ENCODE measurements around the gene LRIT2. TPM values are rescaled to one million over a fixed set of nuclear protein-coding genes. Genes with fewer than 3 reads are reported as not detected.

Gene LRIT2
- total RNA-seq, 1 donor from 2014 or later: not detected

GRCh38 chr10:84201244-84201606, 24.1 kb downstream of the LRIT2 start:
- Mint-ChIP-seq H3K36me3 (ENCODE audit: low read depth) (no peaks in the 10 kb centered on the region), H3K9me3 (no peaks in the 10 kb centered on the region), H3K27me3 (ENCODE audit: low read depth) (peaks cover 2% of the 10 kb centered on the region), H3K4me1 (no peaks in the 10 kb centered on the region), H3K27ac (ENCODE audit: unreplicated experiment) (no peak overlapping the region), H3K4me3 (no peak overlapping the region)
- DNase-seq (ENCODE audit: low read depth, low spot score): no peak
- TF ChIP-seq CTCF (conservative IDR thresholded peaks at IDR 0.05): no peak

- H3K4me3 Mint-ChIP-seq: no peak overlapping the region
- no peak for TF ChIP-seq CTCF (conservative IDR thresholded peaks at IDR 0.05)
- H3K36me3 Mint-ChIP-seq (ENCODE audit: low read depth): no peaks in the 10 kb centered on the region
- H3K27ac Mint-ChIP-seq (ENCODE audit: unreplicated experiment): no peak overlapping the region
- DNase-seq (ENCODE audit: low read depth, low spot score): no peak
- H3K9me3 Mint-ChIP-seq: no peaks in the 10 kb centered on the region
- peaks cover 2% of the 10 kb centered on the region for H3K27me3 Mint-ChIP-seq (ENCODE audit: low read depth)
- H3K4me1 Mint-ChIP-seq: no peaks in the 10 kb centered on the region
Measured at GRCh38 chr10:84200537-84201243, 24.7 kb downstream of the LRIT2 start.

GRCh38 chr10:84198206-84198915, 27.0 kb downstream of the LRIT2 start:
- Mint-ChIP-seq H3K4me3 (peak overlapping the region; percentile 12), H3K36me3 (ENCODE audit: low read depth) (no peaks in the 10 kb centered on the region), H3K27ac (ENCODE audit: unreplicated experiment) (no peak overlapping the region), H3K27me3 (ENCODE audit: low read depth) (peaks cover 12% of the 10 kb centered on the region), H3K4me1 (no peaks in the 10 kb centered on the region), H3K9me3 (no peaks in the 10 kb centered on the region)
- no peak for DNase-seq (ENCODE audit: low read depth, low spot score)
- TF ChIP-seq CTCF (conservative IDR thresholded peaks at IDR 0.05): no peak

- H3K4me3 Mint-ChIP-seq: no peak overlapping the region
- no peak for TF ChIP-seq CTCF (conservative IDR thresholded peaks at IDR 0.05)
- H3K9me3 Mint-ChIP-seq: no peaks in the 10 kb centered on the region
- no peak for DNase-seq (ENCODE audit: low read depth, low spot score)
- H3K27ac Mint-ChIP-seq (ENCODE audit: unreplicated experiment): no peak overlapping the region
- H3K4me1 Mint-ChIP-seq: no peaks in the 10 kb centered on the region
- H3K36me3 Mint-ChIP-seq (ENCODE audit: low read depth): no peaks in the 10 kb centered on the region
- H3K27me3 Mint-ChIP-seq (ENCODE audit: low read depth): peaks cover 14% of the 10 kb centered on the region
Measured at GRCh38 chr10:84197643-84198042, 27.7 kb downstream of the LRIT2 start.

DNA sequence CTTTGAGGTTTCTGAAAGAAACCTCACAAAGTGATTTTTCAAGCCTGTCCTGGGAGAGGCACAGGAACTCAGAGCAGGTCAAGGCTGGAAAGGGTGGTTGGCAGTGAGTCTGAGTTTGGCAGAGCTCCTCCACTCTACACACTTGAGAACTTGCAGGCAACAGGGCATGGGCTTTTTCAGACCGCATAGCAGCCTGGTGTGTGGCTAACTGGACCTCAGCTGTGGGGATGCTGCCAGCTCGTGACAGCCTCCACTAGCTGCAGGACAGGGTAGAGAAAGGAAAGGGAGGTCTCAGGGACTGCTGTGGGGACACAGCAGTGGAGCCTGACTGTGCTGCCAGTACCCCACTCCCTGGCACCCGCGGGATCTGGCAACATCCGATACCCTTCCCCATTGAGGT, 28.4 kb downstream of the LRIT2 start:
- no peak for DNase-seq (ENCODE audit: low read depth, low spot score)
- no peak for TF ChIP-seq CTCF (conservative IDR thresholded peaks at IDR 0.05)
- H3K36me3 Mint-ChIP-seq (ENCODE audit: low read depth): no peaks in the 10 kb centered on the region
- no peak overlapping the region for H3K4me3 Mint-ChIP-seq
- no peak overlapping the region for H3K27ac Mint-ChIP-seq (ENCODE audit: unreplicated experiment)
- no peaks in the 10 kb centered on the region for H3K4me1 Mint-ChIP-seq
- peaks cover 17% of the 10 kb centered on the region for H3K27me3 Mint-ChIP-seq (ENCODE audit: low read depth)
- no peaks in the 10 kb centered on the region for H3K9me3 Mint-ChIP-seq
